Ascending aorta (tissue), 2 donors: ENCODE measurements around the gene NUP210. TPM values are rescaled to one million over a fixed set of nuclear protein-coding genes. Genes with fewer than 3 reads are reported as not detected.

Source experiments
- DNase-seq, 2 donors: peaks; one replicate each; pipeline ENCODE4 v3.0.0-alpha.2; 2019; ENCODE audit warnings: low spot score in 2 of 2
- H3K27ac ChIP-seq, 2 donors: fragments of 200-600 bp; sonication (generic); one replicate each; pipeline ENCODE4 v1.5.1; 2016 to 2017; ENCODE audit warnings: mild to moderate bottlenecking in 1 of 2
- H3K27me3 ChIP-seq: fragments of 200-600 bp; sonication (generic); one replicate; pipeline ENCODE4 v1.5.1; 2017
- H3K36me3 ChIP-seq, 2 donors: fragments of 200-600 bp; sonication (generic); one replicate each; pipeline ENCODE4 v1.5.1; 2016
- H3K4me1 ChIP-seq, 2 donors: fragments of 200-600 bp; sonication (generic); one replicate each; pipeline ENCODE4 v1.5.1; 2016 to 2017; ENCODE audit warnings: mild to moderate bottlenecking in 1 of 2
- H3K4me3 ChIP-seq, 2 donors: fragments of 200-600 bp; sonication (generic); one replicate each; pipeline ENCODE4 v1.5.1; 2016 to 2017; ENCODE audit warnings: mild to moderate bottlenecking in 1 of 2
- H3K9me3 ChIP-seq, 2 donors: fragments of 200-600 bp; sonication (generic); one replicate each; pipeline ENCODE4 v1.5.1; 2016
- intact Hi-C: fragments of 100-400 bp; cut with DNase I; formaldehyde crosslinking; loops from one replicate; pipeline ENCODE4 v1.15.1; 2023
- total RNA-seq: library from RNA; depleted of rRNA; stranded (reverse); fragments of >200 nt; gene quantifications from one replicate; pipeline ENCODE4 v1.1.0, GENCODE V29; 2016
- TF ChIP-seq, protein P1 (sequence below), 3 experiments: fragments of 200-600 bp in 2 of 3; fragments of 450-650 bp in 1 of 3; sonication (generic) in 2 of 3; IDR thresholded peaks; one replicate each; pipeline ENCODE4 v1.5.1; 2016 to 2019; ENCODE audit warnings: antibody characterized with exemption in 3 of 3, mild to moderate bottlenecking in 1 of 3, moderate library complexity in 1 of 3

NUP210 gene
- total RNA-seq, 1 donor from 2014 or later, result 11.0 TPM

- H3K4me3 ChIP-seq, result peak overlapping the region; percentile 66 to 75
- peaks cover 0 to 4% of the 10 kb centered on the region in 2 donors for H3K4me1 ChIP-seq
- no peaks in the 10 kb centered on the region for H3K9me3 ChIP-seq
- H3K27ac ChIP-seq, result peak overlapping the region in 1 of 2 donors; percentile 7
- DNase-seq, result no peak
- TF ChIP-seq, protein P1, sequence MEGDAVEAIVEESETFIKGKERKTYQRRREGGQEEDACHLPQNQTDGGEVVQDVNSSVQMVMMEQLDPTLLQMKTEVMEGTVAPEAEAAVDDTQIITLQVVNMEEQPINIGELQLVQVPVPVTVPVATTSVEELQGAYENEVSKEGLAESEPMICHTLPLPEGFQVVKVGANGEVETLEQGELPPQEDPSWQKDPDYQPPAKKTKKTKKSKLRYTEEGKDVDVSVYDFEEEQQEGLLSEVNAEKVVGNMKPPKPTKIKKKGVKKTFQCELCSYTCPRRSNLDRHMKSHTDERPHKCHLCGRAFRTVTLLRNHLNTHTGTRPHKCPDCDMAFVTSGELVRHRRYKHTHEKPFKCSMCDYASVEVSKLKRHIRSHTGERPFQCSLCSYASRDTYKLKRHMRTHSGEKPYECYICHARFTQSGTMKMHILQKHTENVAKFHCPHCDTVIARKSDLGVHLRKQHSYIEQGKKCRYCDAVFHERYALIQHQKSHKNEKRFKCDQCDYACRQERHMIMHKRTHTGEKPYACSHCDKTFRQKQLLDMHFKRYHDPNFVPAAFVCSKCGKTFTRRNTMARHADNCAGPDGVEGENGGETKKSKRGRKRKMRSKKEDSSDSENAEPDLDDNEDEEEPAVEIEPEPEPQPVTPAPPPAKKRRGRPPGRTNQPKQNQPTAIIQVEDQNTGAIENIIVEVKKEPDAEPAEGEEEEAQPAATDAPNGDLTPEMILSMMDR (IDR thresholded peaks at IDR 0.05), result peak in 1 of 3 experiments; percentile 2
- no peaks in the 10 kb centered on the region for H3K27me3 ChIP-seq
- intact Hi-C loops, result no loop called here
- no peaks in the 10 kb centered on the region for H3K36me3 ChIP-seq
Observed at GRCh38 chr3:13419505-13420044, 547 bp downstream of the NUP210 start.

GRCh38 chr3:13417166-13417947 lies 2.8 kb downstream of the NUP210 start:
- no peaks in the 10 kb centered on the region for H3K27me3 ChIP-seq
- no peak overlapping the region for H3K4me3 ChIP-seq
- no peak for DNase-seq
- no peaks in the 10 kb centered on the region for H3K9me3 ChIP-seq
- peaks cover 0 to 4% of the 10 kb centered on the region in 2 donors for H3K4me1 ChIP-seq
- no peaks in the 10 kb centered on the region for H3K36me3 ChIP-seq
- no peak overlapping the region for H3K27ac ChIP-seq
- intact Hi-C loops, result no loop called here
- TF ChIP-seq, protein P1 (IDR thresholded peaks at IDR 0.05), result no peak

GRCh38 chr3:13415997-13416793 lies 3.9 kb downstream of the NUP210 start:
- Histone ChIP-seq H3K4me3 (no peak overlapping the region), H3K9me3 (no peaks in the 10 kb centered on the region), H3K27ac (no peak overlapping the region), H3K36me3 (no peaks in the 10 kb centered on the region), H3K4me1 (peaks cover 0 to 4% of the 10 kb centered on the region in 2 donors), H3K27me3 (no peaks in the 10 kb centered on the region)
- TF ChIP-seq, protein P1 (IDR thresholded peaks at IDR 0.05), result no peak
- intact Hi-C loops, result no loop called here
- no peak for DNase-seq

DNA sequence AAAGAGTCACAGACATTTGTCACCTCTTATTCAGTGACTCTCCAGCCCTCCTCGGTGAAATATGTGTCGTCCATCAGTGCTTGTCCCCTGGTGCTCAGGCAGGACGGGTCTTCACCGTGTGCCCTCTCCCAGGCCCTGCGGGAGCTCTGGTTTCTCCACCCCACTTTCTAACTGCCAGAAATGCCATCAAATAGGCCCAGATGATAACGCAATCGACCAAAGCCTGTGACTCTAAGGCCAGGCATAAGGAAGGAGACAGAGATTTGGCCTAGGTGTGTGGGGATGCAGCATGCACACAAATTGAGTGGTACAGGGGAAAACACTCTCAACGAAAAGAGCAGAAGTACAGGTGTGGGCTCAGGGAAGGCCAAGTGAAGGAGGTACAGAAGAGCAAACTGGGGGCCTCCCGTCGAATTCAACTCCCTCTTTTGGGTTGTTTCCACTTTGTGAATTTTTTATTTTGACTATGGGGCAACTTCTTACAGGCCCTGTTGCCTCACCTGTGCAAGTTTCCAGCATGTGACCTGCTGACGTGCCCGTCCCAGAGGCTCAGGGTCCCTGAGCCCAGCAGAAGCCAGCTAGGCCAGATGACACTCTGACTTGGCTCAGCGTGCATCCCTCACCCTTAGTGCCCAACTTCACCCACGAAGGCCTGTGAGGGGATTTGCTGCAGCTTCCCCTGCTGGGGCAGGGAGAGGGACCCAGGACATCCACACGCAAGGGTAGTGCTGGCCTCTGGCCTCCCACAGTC lies 4.7 kb downstream of the NUP210 start:
- Histone ChIP-seq H3K27ac (no peak overlapping the region), H3K36me3 (no peaks in the 10 kb centered on the region), H3K4me1 (peaks cover 0 to 4% of the 10 kb centered on the region in 2 donors), H3K4me3 (no peak overlapping the region), H3K9me3 (no peaks in the 10 kb centered on the region), H3K27me3 (no peaks in the 10 kb centered on the region)
- intact Hi-C loops, result no loop called here
- DNase-seq, result no peak
- TF ChIP-seq, protein P1 (IDR thresholded peaks at IDR 0.05), result no peak

GRCh38 chr3:13414040-13414729 lies 5.9 kb downstream of the NUP210 start:
- H3K27ac ChIP-seq, result no peak overlapping the region
- TF ChIP-seq, protein P1 (IDR thresholded peaks at IDR 0.05), result no peak
- H3K9me3 ChIP-seq, result no peaks in the 10 kb centered on the region
- H3K27me3 ChIP-seq, result no peaks in the 10 kb centered on the region
- intact Hi-C loops, result no loop called here
- H3K36me3 ChIP-seq, result no peaks in the 10 kb centered on the region
- H3K4me1 ChIP-seq, result peaks cover 0 to 2% of the 10 kb centered on the region in 2 donors
- no peak overlapping the region for H3K4me3 ChIP-seq
- peak; percentile 36 to 78 for DNase-seq
